ENCODE results near the gene RPS4Y2.

Gene RPS4Y2

GRCh38 chrY:20755808-20756207, at the start of gene RPS4Y2:
Gene RPS4Y2 (plus strand): TSS chrY:20756108. CDS start chrY:20756164, 56 bp downstream.
- DNase-seq = no peak

GRCh38 chrY:20714391-20714790, 41.5 kb upstream of the RPS4Y2 start:
- no peak for DNase-seq

- DNase-seq = no peak
Measured at GRCh38 chrY:20726184-20726907, 29.6 kb upstream of the RPS4Y2 start.

- no peak for DNase-seq
Measured at GRCh38 chrY:20735200-20735599, 20.7 kb upstream of the RPS4Y2 start.

GRCh38 chrY:20739806-20740205, 16.1 kb upstream of the RPS4Y2 start:
- DNase-seq = no peak

- DNase-seq = no peak
Measured at GRCh38 chrY:20740609-20741008, 15.3 kb upstream of the RPS4Y2 start.

GRCh38 chrY:20745060-20745459, 10.8 kb upstream of the RPS4Y2 start:
- DNase-seq = no peak

GRCh38 chrY:20746919-20747318, 9.0 kb upstream of the RPS4Y2 start:
- no peak for DNase-seq

- DNase-seq = no peak
Measured at GRCh38 chrY:20763869-20764268, 8.0 kb downstream of the RPS4Y2 start.

GRCh38 chrY:20765117-20765516, 9.2 kb downstream of the RPS4Y2 start:
- DNase-seq = no peak

GRCh38 chrY:20770755-20771154, 14.8 kb downstream of the RPS4Y2 start:
- no peak for DNase-seq

- DNase-seq = no peak
Measured at GRCh38 chrY:20776104-20776503, 20.2 kb downstream of the RPS4Y2 start.

GRCh38 chrY:20780104-20780654, 24.3 kb downstream of the RPS4Y2 start:
- DNase-seq = no peak

GRCh38 chrY:20780776-20781175, 24.9 kb downstream of the RPS4Y2 start:
- DNase-seq = no peak

- DNase-seq = no peak
Measured at GRCh38 chrY:20781408-20781807, 25.5 kb downstream of the RPS4Y2 start.

GRCh38 chrY:20784965-20785364, 29.1 kb downstream of the RPS4Y2 start:
- no peak for DNase-seq

- DNase-seq = no peak
Measured at GRCh38 chrY:20787076-20787475, 31.2 kb downstream of the RPS4Y2 start.

- DNase-seq = no peak
Measured at GRCh38 chrY:20798351-20799049, 42.6 kb downstream of the RPS4Y2 start.

GRCh38 chrY:20802659-20803058, 46.8 kb downstream of the RPS4Y2 start:
- DNase-seq = no peak

GRCh38 chrY:20806243-20806642, 50.3 kb downstream of the RPS4Y2 start:
- DNase-seq = no peak

GRCh38 chrY:20813459-20813858, 57.6 kb downstream of the RPS4Y2 start:
- no peak for DNase-seq

GRCh38 chrY:20814794-20815193, 58.9 kb downstream of the RPS4Y2 start:
- DNase-seq = no peak

GRCh38 chrY:20817067-20817466, 61.2 kb downstream of the RPS4Y2 start:
- no peak for DNase-seq
